Panc1 (cell line): ENCODE results near the gene CXCL16. TPM values are rescaled to one million over a fixed set of nuclear protein-coding genes. Genes with fewer than 3 reads are reported as not detected.
"Not testable (repeated sequence)": the region's sequence is repeated elsewhere in the genome, so short reads cannot be mapped to it uniquely, and the experiment has no call there.

ENCODE experiments used
- ATAC-seq: fragments of 200-7000 bp; cut with Tn5 transposase; 2 replicates; pipeline ENCODE4 v1.9.1; 2020; ENCODE audit warnings: mild to moderate bottlenecking, moderate library complexity
- BruUV-seq: library from RNA; stranded (reverse); fragments of 400-500 nt; replicated peaks from 2 replicates; lab custom pipeline; 2021; lab: Mats Ljungman, UMichigan
- CTCF ChIA-PET: fragments of 300-600 bp; sonication (Branson Sonifier 250); formaldehyde crosslinking; loops from one replicate; lab custom pipeline; 2022; ENCODE audit warnings: antibody characterized with exemption; lab: Charles Lee
- POLR2A ChIA-PET: fragments of 300-600 bp; sonication (Branson Sonifier 250); formaldehyde crosslinking; loops from one replicate; lab custom pipeline; 2022; ENCODE audit warnings: antibody characterized with exemption; lab: Charles Lee
- DNase-seq: peaks from one replicate; pipeline ENCODE4 v3.0.0-alpha.2; 2010; ENCODE audit warnings: low read depth, low spot score
- H3K27ac ChIP-seq: 2 replicates; pipeline ENCODE4 v1.5.1; 2011; ENCODE audit warnings: mild to moderate bottlenecking, low read length, inconsistent platforms
- H3K27me3 ChIP-seq: fragments of 200-500 bp; sonication (Bioruptor generic); 2 replicates; pipeline ENCODE4 v1.6.0; 2014; ENCODE audit warnings: low read length, inconsistent platforms; ENCODE audit not compliant: control insufficient read depth, insufficient read depth
- H3K36me3 ChIP-seq: fragments of 200-500 bp; sonication (Bioruptor generic); 2 replicates; pipeline ENCODE4 v1.5.1; 2014; ENCODE audit warnings: inconsistent platforms, mild to moderate bottlenecking, low read length, moderate library complexity; ENCODE audit not compliant: control insufficient read depth, insufficient read depth
- H3K4me1 ChIP-seq: 2 replicates; pipeline ENCODE4 v1.5.1; 2011; ENCODE audit warnings: inconsistent platforms, mild to moderate bottlenecking, low read length, moderate library complexity; ENCODE audit not compliant: control insufficient read depth, insufficient read depth
- H3K4me3 ChIP-seq, 2 experiments: 2 replicates each; pipeline ENCODE4 v1.5.1; 2011 to 2012; ENCODE audit warnings: low read depth in 2 of 2, low read length in 2 of 2, mild to moderate bottlenecking in 2 of 2, inconsistent platforms in 1 of 2, moderate library complexity in 1 of 2
- H3K9me3 ChIP-seq: fragments of 200-500 bp; sonication (Bioruptor generic); 2 replicates; pipeline ENCODE4 v1.5.1; 2014; ENCODE audit warnings: low read depth, mild to moderate bottlenecking, inconsistent platforms, low read length, moderate library complexity; ENCODE audit not compliant: control insufficient read depth, insufficient read depth
- CTCF ChIP-seq: fragments of 450-650 bp; IDR thresholded peaks from 2 replicates; pipeline ENCODE4 v1.5.1; 2017; ENCODE audit warnings: mild to moderate bottlenecking
- POLR2AphosphoS5 ChIP-seq: IDR thresholded peaks from 2 replicates; pipeline ENCODE4 v1.6.1; 2012; ENCODE audit warnings: mild to moderate bottlenecking, low read depth, low read length, moderate library complexity
- REST ChIP-seq, 2 experiments: IDR thresholded peaks; 2 replicates each; pipeline ENCODE4 v1.6.1; 2011 to 2012; ENCODE audit warnings: low read depth in 2 of 2, control low read depth in 1 of 2, low read length in 1 of 2, mild to moderate bottlenecking in 1 of 2, moderate library complexity in 1 of 2; ENCODE audit not compliant: insufficient read depth in 1 of 2
- SIN3A ChIP-seq: IDR thresholded peaks from 2 replicates; pipeline ENCODE4 v1.6.1; 2012; ENCODE audit warnings: low read depth, mild to moderate bottlenecking, low read length, moderate library complexity, borderline replicate concordance; ENCODE audit not compliant: insufficient read depth
- TCF7L2 ChIP-seq: IDR thresholded peaks from 2 replicates; pipeline ENCODE4 v1.6.1; 2011; ENCODE audit warnings: mild to moderate bottlenecking, low read depth, low read length, inconsistent platforms
- in situ Hi-C: cut with HindIII; loops from 2 replicates; pipeline ENCODE4 v1.10.0; 2016; ENCODE audit warnings: low sequenced_read_pairs, low pct_unique_long_range_greater_than_20kb
- intact Hi-C: fragments of 100-400 bp; cut with micrococcal nuclease; formaldehyde crosslinking; loops from one replicate; pipeline ENCODE4 v1.10.0; 2022; ENCODE audit not compliant: unreplicated experiment
- total RNA-seq: library from RNA; stranded (reverse); gene quantifications from one replicate; pipeline ENCODE4 v1.2.1, GENCODE V29; 2021; ENCODE audit not compliant: unreplicated experiment

Gene CXCL16
- total RNA-seq, 1 experiment from 2014 or later: 5.3 TPM

DNA sequence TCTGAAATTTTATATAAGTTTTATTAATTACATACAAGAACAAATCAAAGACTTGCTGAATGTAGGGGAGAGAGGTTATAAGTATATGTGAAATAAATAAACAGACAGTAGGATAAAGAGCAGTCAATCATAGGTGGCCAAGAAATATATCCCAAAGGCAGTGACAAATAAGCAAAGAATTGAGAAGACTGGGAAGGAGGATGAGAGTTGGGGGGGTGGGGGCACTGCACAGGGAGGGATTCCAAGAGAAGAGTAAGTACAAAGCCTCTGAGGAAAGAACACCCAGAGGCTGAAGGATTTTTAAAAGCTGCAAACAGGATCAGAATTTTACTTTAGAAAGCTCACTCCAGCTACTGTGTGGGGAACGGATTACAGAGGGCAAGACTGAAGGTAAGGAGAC lies 38.6 kb downstream of the CXCL16 start:
- CTCF ChIA-PET: interaction anchor here (0.6 to 0.7 kb wide), 3 partner anchors 11 to 98 kb away, joined by 3 to 5 read pairs (median 3); no protein-coding TSS in a partner anchor
- POLR2A ChIA-PET: no interaction called here
- DNase-seq: no peak
- in situ Hi-C loops: no loop called here
- Histone ChIP-seq H3K4me3 (no peak overlapping the region), H3K4me1 (peaks cover 6% of the 10 kb centered on the region; the same call in 1 of the 2 replicates), H3K36me3 (peaks cover 6% of the 10 kb centered on the region; the same call in 1 of the 2 replicates), H3K9me3 (no peaks in the 10 kb centered on the region), H3K27me3 (no peaks in the 10 kb centered on the region), H3K27ac (no peak overlapping the region)
- intact Hi-C loops: no loop called here
- BruUV-seq: no TSS peak
- no peak for TF ChIP-seq REST (IDR thresholded peaks at IDR 0.05; ENCODE audit: insufficient read depth in 1 of 2, low read depth in 2 of 2, low read length in 1 of 2)
- TF ChIP-seq SIN3A: no peak
- no peak for TF ChIP-seq CTCF
- TF ChIP-seq POLR2AphosphoS5: no peak
- no peak for TF ChIP-seq TCF7L2
- ATAC-seq: no peak

DNA sequence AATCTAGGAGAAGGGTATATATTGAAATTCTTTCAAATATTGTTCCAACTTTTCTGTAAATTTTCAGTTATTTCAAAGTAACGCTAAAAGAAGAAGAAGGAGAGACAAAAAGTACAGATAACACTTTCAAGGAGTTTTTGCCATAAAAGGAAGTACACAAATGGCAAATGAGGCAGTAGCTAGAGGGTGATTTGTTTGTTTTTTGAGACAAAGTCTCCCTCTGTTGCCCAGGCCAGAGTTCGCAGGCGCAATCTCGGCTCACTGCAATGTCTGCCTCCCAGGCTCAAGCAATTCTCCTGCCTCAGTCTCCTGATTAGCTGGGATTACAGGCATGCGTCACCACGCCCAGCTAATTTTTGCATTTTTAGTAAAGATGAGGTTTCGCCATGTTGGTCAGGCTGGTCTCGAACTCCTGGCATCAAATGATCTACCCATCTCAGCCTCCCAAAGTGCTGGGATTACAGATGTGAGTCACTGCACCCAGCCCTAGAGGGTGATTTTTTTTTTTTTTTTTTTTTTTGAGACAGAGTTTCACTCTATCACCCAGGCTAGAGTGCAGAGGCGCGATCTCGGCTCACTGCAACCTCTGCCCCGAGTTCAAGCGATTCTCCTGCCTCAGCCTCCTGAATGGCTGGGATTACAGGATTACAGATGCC lies 40.2 kb downstream of the CXCL16 start:
- H3K36me3 ChIP-seq, BruUV-seq, H3K9me3 ChIP-seq, DNase-seq, H3K27me3 ChIP-seq, H3K4me1 ChIP-seq, intact Hi-C loops, H3K27ac ChIP-seq, H3K4me3 ChIP-seq, POLR2A ChIA-PET, CTCF ChIA-PET, in situ Hi-C loops, ATAC-seq: not testable (repeated sequence)

- Histone ChIP-seq H3K27ac (no peak overlapping the region), H3K4me3 (no peak overlapping the region), H3K36me3 (no peaks in the 10 kb centered on the region), H3K4me1 (peaks cover 1% of the 10 kb centered on the region; the same call in 1 of the 2 replicates), H3K9me3 (no peaks in the 10 kb centered on the region), H3K27me3 (no peaks in the 10 kb centered on the region)
- DNase-seq (no peak), ATAC-seq (no peak)
- BruUV-seq: no TSS peak
- CTCF ChIA-PET: no interaction called here
- TF ChIP-seq TCF7L2 (no peak), CTCF (no peak), REST (IDR thresholded peaks at IDR 0.05; ENCODE audit: insufficient read depth in 1 of 2, low read depth in 2 of 2, low read length in 1 of 2) (no peak)
- POLR2A ChIA-PET: no interaction called here
- in situ Hi-C loops: no loop called here
- intact Hi-C loops: no loop called here
These were observed 43.3 kb downstream of the CXCL16 start for GRCh38 chr17:4696437-4696805.
